NB4 (cell line): ENCODE results near the gene PPARA.

Experiments used
- DNase-seq: peaks from one replicate; pipeline ENCODE4 v3.0.0; 2010; ENCODE audit warnings: low read depth
- H3K4me3 ChIP-seq: one replicate; pipeline ENCODE4 v1.5.1; 2011; ENCODE audit warnings: mild to moderate bottlenecking, low read depth, low read length, moderate library complexity
- CTCF ChIP-seq: IDR thresholded peaks from one replicate; pipeline ENCODE4 v1.5.1; 2012; ENCODE audit warnings: low read depth, low read length
- MAX ChIP-seq: IDR thresholded peaks from 2 replicates; pipeline ENCODE4 v1.6.1; 2011; ENCODE audit warnings: low read depth, low read length
- MYC ChIP-seq: IDR thresholded peaks from 2 replicates; pipeline ENCODE4 v1.6.1; 2011; ENCODE audit warnings: low read depth, low read length
- POLR2A ChIP-seq: IDR thresholded peaks from 2 replicates; pipeline ENCODE4 v1.6.1; 2011; ENCODE audit warnings: mild to moderate bottlenecking; ENCODE audit not compliant: insufficient read length; ENCODE audit errors: extremely low read depth

Gene PPARA

GRCh38 chr22:46150034-46150654 lies at the start of gene PPARA:
TSS of gene PPARA (plus strand) at chr22:46150526. CDS start at chr22:46198384, 47,858 bp downstream.
- H3K4me3 ChIP-seq = peak within 1 kb of the TSS; percentile 57
- DNase-seq = peak; percentile 75
- no peak for TF ChIP-seq MAX
- TF ChIP-seq MYC = no peak
- no peak for TF ChIP-seq POLR2A
- TF ChIP-seq CTCF = no peak

GRCh38 chr22:46102159-46102558 lies 48.2 kb upstream of the PPARA start:
- no peak for DNase-seq
- TF ChIP-seq POLR2A = no peak
- TF ChIP-seq CTCF = no peak
- TF ChIP-seq MYC = no peak
- no peak for TF ChIP-seq MAX
- H3K4me3 ChIP-seq = no peak overlapping the region

GRCh38 chr22:46102752-46103151 lies 47.6 kb upstream of the PPARA start:
- DNase-seq = no peak
- TF ChIP-seq MAX = no peak
- no peak for TF ChIP-seq MYC
- no peak for TF ChIP-seq POLR2A
- TF ChIP-seq CTCF = no peak
- no peak overlapping the region for H3K4me3 ChIP-seq

GRCh38 chr22:46103181-46103580 lies 47.1 kb upstream of the PPARA start:
- H3K4me3 ChIP-seq = no peak overlapping the region
- DNase-seq = no peak
- TF ChIP-seq MYC = no peak

- no peak for TF ChIP-seq POLR2A
- TF ChIP-seq MAX = no peak
- no peak for TF ChIP-seq CTCF
- no peak for TF ChIP-seq MYC
- no peak overlapping the region for H3K4me3 ChIP-seq
- DNase-seq = no peak
These were observed 46.7 kb upstream of the PPARA start for GRCh38 chr22:46103664-46104063.

GRCh38 chr22:46104170-46104880 lies 46.0 kb upstream of the PPARA start:
- no peak for DNase-seq
- H3K4me3 ChIP-seq = no peak overlapping the region
- TF ChIP-seq POLR2A = no peak
- no peak for TF ChIP-seq MAX
- TF ChIP-seq MYC = no peak
- no peak for TF ChIP-seq CTCF
